Esophagus muscularis mucosa (tissue), 4 donors: ENCODE measurements around the gene SHISA6. TPM values are rescaled to one million over a fixed set of nuclear protein-coding genes. Genes with fewer than 3 reads are reported as not detected.
A peak's percentile ranks its signal among the peaks of the same experiment; 100 is the strongest.
"Not testable (repeated sequence)": the region's sequence is repeated elsewhere in the genome, so short reads cannot be mapped to it uniquely, and the experiment has no call there.

Experiments used
- DNase-seq: peaks from one replicate; pipeline ENCODE4 v3.0.0-alpha.2; 2017; ENCODE audit errors: extremely low spot score
- H3K27ac ChIP-seq, 4 donors: fragments of 200-600 bp; sonication (generic); replicated peaks in 1 of 4; 1 replicate in 3 of 4; 2 replicates in 1 of 4; pipeline ENCODE4 v1.5.1; 2016 to 2019; ENCODE audit warnings: mild to moderate bottlenecking in 1 of 4
- H3K27me3 ChIP-seq, 4 donors: fragments of 200-600 bp; sonication (generic); one replicate each; pipeline versions ENCODE4 v1.5.1 to v1.6.0; 2016 to 2019
- H3K36me3 ChIP-seq, 4 donors: fragments of 200-600 bp; sonication (generic); one replicate each; pipeline ENCODE4 v1.5.1; 2016 to 2019
- H3K4me1 ChIP-seq, 4 donors: fragments of 200-600 bp; sonication (generic); one replicate each; pipeline ENCODE4 v1.5.1; 2016 to 2019
- H3K4me3 ChIP-seq, 4 donors: fragments of 200-600 bp; sonication (generic); 1 replicate in 2 of 4; 2 replicates in 2 of 4; pipeline ENCODE4 v1.5.1; 2016 to 2019; ENCODE audit warnings: mild to moderate bottlenecking in 4 of 4, moderate library complexity in 1 of 4
- H3K9me3 ChIP-seq, 4 donors: fragments of 200-600 bp; sonication (generic); 1 replicate in 3 of 4; 2 replicates in 1 of 4; pipeline ENCODE4 v1.5.1; 2016 to 2019
- EP300 ChIP-seq: sonication (generic); formaldehyde crosslinking; IDR thresholded peaks from one replicate; pipeline ENCODE4 v1.6.1; 2017; ENCODE audit warnings: antibody characterized with exemption
- POLR2A ChIP-seq: fragments of 450-650 bp; IDR thresholded peaks from one replicate; pipeline ENCODE4 v1.6.1; 2017; ENCODE audit warnings: antibody characterized with exemption, moderate library complexity, mild to moderate bottlenecking, low read depth
- POLR2AphosphoS5 ChIP-seq, 2 donors: sonication (generic); formaldehyde crosslinking; IDR thresholded peaks; one replicate each; pipeline ENCODE4 v1.6.1; 2017; ENCODE audit warnings: antibody characterized with exemption in 2 of 2
- WGBS: methylation state at CpG from one replicate; pipeline ENCODE4 v1.1.5; 2018; 5-methylcytosine and 5-hydroxymethylcytosine counted together
- intact Hi-C: fragments of 100-400 bp; cut with DNase I; formaldehyde crosslinking; loops from one replicate; pipeline ENCODE4 v1.15.1; 2023
- total RNA-seq, 4 donors: library from RNA; depleted of rRNA; stranded (reverse); fragments of >200 nt; gene quantifications; one replicate each; pipeline versions ENCODE4 v1.1.0 to v1.2.1, GENCODE V29; 2016
- TF ChIP-seq, protein P1 (sequence below), 3 experiments: fragments of 200-600 bp in 2 of 3; fragments of 450-650 bp in 1 of 3; sonication (generic) in 2 of 3; IDR thresholded peaks; one replicate each; pipeline ENCODE4 v1.5.1; 2017 to 2019; ENCODE audit warnings: antibody characterized with exemption in 3 of 3, mild to moderate bottlenecking in 2 of 3, moderate library complexity in 1 of 3

SHISA6 gene
- total RNA-seq, 4 donors from 2014 or later, result 0.83 to 1.7 (median 1.4) TPM

DNA sequence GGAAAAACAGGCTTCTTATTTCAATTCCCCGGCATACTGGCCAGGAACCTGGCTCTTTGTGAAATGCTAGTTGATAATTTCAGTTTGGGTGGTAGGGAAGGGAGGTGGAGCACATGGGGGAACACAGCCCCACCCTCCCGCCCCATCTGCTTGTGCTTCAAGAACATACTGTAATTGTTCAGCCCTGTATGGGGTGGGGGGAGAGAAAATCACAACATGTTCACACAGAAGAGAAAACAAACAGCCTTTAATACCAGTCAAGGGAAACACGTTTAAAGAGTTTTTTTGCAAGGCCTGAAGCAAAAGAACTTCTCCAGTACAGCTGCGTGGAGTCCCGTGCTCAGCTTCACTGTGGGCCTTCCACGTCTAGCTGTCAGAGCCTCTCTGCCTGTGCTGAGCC, 59.7 kb downstream of the SHISA6 start:
- TF ChIP-seq POLR2A (no peak), EP300 (no peak), POLR2AphosphoS5 (IDR thresholded peaks at IDR 0.05) (no peak)
- TF ChIP-seq, protein P1, sequence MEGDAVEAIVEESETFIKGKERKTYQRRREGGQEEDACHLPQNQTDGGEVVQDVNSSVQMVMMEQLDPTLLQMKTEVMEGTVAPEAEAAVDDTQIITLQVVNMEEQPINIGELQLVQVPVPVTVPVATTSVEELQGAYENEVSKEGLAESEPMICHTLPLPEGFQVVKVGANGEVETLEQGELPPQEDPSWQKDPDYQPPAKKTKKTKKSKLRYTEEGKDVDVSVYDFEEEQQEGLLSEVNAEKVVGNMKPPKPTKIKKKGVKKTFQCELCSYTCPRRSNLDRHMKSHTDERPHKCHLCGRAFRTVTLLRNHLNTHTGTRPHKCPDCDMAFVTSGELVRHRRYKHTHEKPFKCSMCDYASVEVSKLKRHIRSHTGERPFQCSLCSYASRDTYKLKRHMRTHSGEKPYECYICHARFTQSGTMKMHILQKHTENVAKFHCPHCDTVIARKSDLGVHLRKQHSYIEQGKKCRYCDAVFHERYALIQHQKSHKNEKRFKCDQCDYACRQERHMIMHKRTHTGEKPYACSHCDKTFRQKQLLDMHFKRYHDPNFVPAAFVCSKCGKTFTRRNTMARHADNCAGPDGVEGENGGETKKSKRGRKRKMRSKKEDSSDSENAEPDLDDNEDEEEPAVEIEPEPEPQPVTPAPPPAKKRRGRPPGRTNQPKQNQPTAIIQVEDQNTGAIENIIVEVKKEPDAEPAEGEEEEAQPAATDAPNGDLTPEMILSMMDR (IDR thresholded peaks at IDR 0.05), result no peak
- Histone ChIP-seq H3K27me3 (no peaks in the 10 kb centered on the region), H3K27ac (no peak overlapping the region), H3K4me3 (no peak overlapping the region), H3K36me3 (no peaks in the 10 kb centered on the region), H3K4me1 (peaks cover 0 to 10% (median 3%) of the 10 kb centered on the region in 4 donors), H3K9me3 (no peaks in the 10 kb centered on the region)
- peak; percentile 64 for DNase-seq
- intact Hi-C loops, result no loop called here
- WGBS, result 70% methylated on average over 6 of the region's 6 CpGs

DNA sequence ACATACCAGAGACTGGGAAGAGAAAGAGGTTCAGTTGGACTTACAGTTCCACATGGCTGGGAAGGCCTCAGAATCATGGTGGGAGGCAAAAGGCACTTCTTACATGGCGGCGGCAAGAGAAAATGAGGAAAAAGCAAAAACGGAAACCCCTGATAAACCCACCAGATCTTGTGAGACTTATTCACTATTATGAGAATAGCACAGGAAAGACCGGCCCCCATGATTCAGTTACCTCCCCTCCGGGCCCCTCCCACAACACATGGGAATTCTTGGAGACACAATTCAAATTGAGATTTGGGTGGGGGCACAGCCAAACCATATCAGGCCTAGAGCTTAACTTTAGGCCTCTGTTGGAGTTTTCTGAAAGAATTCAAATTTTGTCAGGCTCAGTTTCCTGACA, 60.9 kb downstream of the SHISA6 start:
- intact Hi-C loops, H3K9me3 ChIP-seq, H3K4me3 ChIP-seq, H3K27me3 ChIP-seq, H3K36me3 ChIP-seq, H3K27ac ChIP-seq: not testable (repeated sequence)
- peaks cover 0 to 10% (median 3%) of the 10 kb centered on the region in 4 donors for H3K4me1 ChIP-seq
- peak; percentile 77 for DNase-seq
- WGBS, result 91% methylated on average over 5 of the region's 5 CpGs

DNA sequence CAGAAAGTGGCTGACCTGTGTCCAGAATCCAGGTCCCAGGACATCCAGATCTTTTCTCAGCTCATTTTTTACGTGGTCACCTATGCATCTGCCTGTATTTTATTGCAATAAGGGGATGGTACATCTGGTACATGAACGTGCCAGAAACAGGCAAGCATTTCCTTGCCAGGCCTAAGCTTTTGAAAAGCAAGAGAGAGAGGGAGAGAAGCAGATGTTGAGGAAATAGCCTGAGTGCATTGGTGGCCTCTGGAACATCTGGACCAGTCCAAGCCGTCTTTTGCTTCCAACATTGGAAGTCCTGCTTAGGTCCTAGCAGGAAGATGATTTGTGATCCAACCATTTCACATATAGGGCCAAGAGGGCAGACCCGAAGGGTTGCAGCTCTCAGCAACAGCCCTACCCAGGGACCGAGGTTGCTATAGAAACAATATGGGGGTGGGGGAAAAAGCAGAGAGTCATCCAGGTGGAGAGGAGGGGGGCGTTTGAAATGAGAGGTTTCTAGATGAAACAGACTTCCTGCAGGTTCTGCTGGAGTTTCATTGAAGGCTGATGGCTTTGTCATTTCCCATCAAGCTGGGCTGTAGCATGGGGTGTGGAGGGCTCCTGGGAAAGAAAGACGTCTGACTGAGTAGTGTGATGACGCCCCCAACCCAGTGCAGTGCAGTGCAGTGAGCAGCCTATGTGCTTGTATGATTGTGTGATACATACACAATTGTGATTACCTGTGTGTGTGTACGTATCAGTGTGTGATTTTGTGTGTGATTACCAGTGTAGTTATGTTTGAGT, 61.6 kb downstream of the SHISA6 start:
- TF ChIP-seq, protein P1 (IDR thresholded peaks at IDR 0.05), result no peak
- TF ChIP-seq EP300 (no peak), POLR2A (no peak), POLR2AphosphoS5 (IDR thresholded peaks at IDR 0.05) (no peak)
- WGBS, result 72% methylated on average over 9 of the region's 9 CpGs
- H3K4me3 ChIP-seq, result no peak overlapping the region
- DNase-seq, result peak; percentile 74
- H3K4me1 ChIP-seq, result peaks cover 0 to 10% (median 3%) of the 10 kb centered on the region in 4 donors
- no peaks in the 10 kb centered on the region for H3K9me3 ChIP-seq
- H3K27me3 ChIP-seq, result no peaks in the 10 kb centered on the region
- H3K36me3 ChIP-seq, result no peaks in the 10 kb centered on the region
- intact Hi-C loops, result no loop called here
- no peak overlapping the region for H3K27ac ChIP-seq

DNA sequence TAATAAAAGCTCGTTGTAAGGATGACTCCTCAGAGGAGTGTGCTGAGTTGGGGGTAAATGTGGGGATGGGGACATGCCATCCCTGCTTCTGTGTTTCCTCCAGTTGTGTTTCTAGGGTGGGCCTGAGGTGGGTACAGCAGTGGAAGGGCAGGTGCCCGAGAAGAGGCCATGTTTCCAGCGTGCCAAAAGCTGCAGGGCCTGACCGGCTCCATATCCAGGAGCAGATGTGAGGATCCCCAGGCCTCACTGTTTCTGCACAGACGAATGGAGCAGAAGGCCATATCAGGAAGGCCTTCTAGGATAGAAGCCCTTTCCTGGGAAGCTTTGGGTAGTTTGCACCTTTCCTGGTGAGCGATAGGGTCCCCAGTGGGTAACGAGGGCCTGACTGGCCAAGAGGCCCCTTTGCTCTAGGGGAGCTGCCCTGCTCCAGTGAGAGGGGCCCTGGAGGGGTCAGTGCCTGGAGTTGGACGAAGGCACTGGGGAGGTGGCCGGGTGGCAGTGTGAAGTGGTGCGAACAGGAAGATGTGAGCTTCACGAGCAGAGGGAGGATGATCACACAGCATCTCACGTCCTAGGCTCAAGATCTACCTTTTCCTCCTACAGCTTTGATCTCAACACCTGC, 62.9 kb downstream of the SHISA6 start:
- no peaks in the 10 kb centered on the region for H3K27me3 ChIP-seq
- no peak overlapping the region for H3K4me3 ChIP-seq
- no peaks in the 10 kb centered on the region for H3K36me3 ChIP-seq
- peak; percentile 53 for DNase-seq
- H3K9me3 ChIP-seq, result no peaks in the 10 kb centered on the region
- TF ChIP-seq POLR2A, result no peak
- no peak for TF ChIP-seq EP300
- TF ChIP-seq, protein P1 (IDR thresholded peaks at IDR 0.05), result no peak
- no peak for TF ChIP-seq POLR2AphosphoS5 (IDR thresholded peaks at IDR 0.05)
- intact Hi-C loops, result no loop called here
- no peak overlapping the region for H3K27ac ChIP-seq
- peaks cover 0 to 10% (median 3%) of the 10 kb centered on the region in 4 donors for H3K4me1 ChIP-seq
- 85% methylated on average over 10 of the region's 12 CpGs for WGBS

DNA sequence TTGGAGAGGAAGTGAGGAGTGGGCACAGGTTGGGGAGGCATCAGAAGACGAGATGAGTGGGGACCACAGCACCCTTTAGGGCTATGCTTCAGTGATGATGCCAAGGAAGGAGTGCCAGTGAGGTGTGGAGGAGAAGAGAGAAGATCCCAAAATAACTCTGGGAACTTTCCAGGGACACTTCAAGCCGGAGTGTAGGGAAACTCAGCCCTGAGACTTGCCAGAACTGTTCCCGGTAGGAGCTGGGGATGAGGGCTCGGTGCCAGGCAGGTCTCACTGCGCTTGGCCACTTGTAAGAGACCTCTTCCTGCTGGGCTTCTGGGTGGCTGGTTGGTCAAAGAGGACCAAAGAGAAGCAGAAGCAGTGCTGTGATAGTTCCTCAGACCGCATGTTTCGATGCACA, 63.6 kb downstream of the SHISA6 start:
- intact Hi-C loops, result no loop called here
- H3K27me3 ChIP-seq, result no peaks in the 10 kb centered on the region

More for the DNA sequence above, 63.6 kb downstream of the SHISA6 start:
- H3K27ac ChIP-seq, result no peak overlapping the region
- H3K4me1 ChIP-seq, result peaks cover 0 to 10% (median 3%) of the 10 kb centered on the region in 4 donors
- H3K9me3 ChIP-seq, result no peaks in the 10 kb centered on the region
- no peak overlapping the region for H3K4me3 ChIP-seq
- TF ChIP-seq, protein P1 (IDR thresholded peaks at IDR 0.05), result no peak
- DNase-seq, result peak; percentile 74
- 65% methylated on average over 7 of the region's 7 CpGs for WGBS
- no peaks in the 10 kb centered on the region for H3K36me3 ChIP-seq
